H1 (cell line): ENCODE data around the gene VPS13A. TPM values are rescaled to one million over a fixed set of nuclear protein-coding genes. Genes with fewer than 3 reads are reported as not detected.

ENCODE experiments used
- BACH1 ChIP-seq: IDR thresholded peaks from 2 replicates; pipeline ENCODE4 v1.6.1; 2012; ENCODE audit warnings: low read length, improper control_type of control experiment
- GTF2F1 ChIP-seq: IDR thresholded peaks from 2 replicates; pipeline ENCODE4 v1.6.1; 2012; ENCODE audit warnings: low read depth, low read length, improper control_type of control experiment, borderline replicate concordance
- HDAC2 ChIP-seq, 2 experiments: fragments of 300-600 bp in 1 of 2; sonication (generic) in 1 of 2; IDR thresholded peaks; 2 replicates each; pipeline ENCODE4 v1.6.1; 2011 to 2012; ENCODE audit warnings: low read depth in 2 of 2, low read length in 2 of 2, mild to moderate bottlenecking in 2 of 2, moderate library complexity in 2 of 2, borderline replicate concordance in 1 of 2, inconsistent platforms in 1 of 2
- JUN ChIP-seq: IDR thresholded peaks from 2 replicates; pipeline ENCODE4 v1.6.1; 2011; ENCODE audit warnings: low read depth, mild to moderate bottlenecking, improper control_type of control experiment, low read length
- KDM4A ChIP-seq: IDR thresholded peaks from one replicate; pipeline ENCODE4 v1.7.1; 2012; ENCODE audit warnings: low read depth, mild to moderate bottlenecking, moderate library complexity, low read length, inconsistent platforms; ENCODE audit not compliant: severe bottlenecking
- RFX5 ChIP-seq: IDR thresholded peaks from 2 replicates; pipeline ENCODE4 v1.6.1; 2011; ENCODE audit warnings: low read depth, low read length, improper control_type of control experiment, borderline replicate concordance
- YY1 ChIP-seq: IDR thresholded peaks from 2 replicates; pipeline ENCODE4 v1.6.1; 2011; ENCODE audit warnings: low read depth, mild to moderate bottlenecking, low read length
- polyA plus RNA-seq, 7 experiments: library from polyadenylated mRNA; depleted of rRNA in 3 of 7; stranded (reverse) in 5 of 7; unstranded in 2 of 7; fragments of >200 nt in 5 of 7; fragments of 200-250 nt in 2 of 7; gene quantifications; 1 replicate in 5 of 7; 2 replicates in 1 of 7; 4 replicates in 1 of 7; pipeline versions ENCODE4 v1.2.1 to v1.2.3, GENCODE V29; 2011 to 2013; ENCODE audit warnings: missing spikeins in 2 of 7, mixed read lengths in 2 of 7
- total RNA-seq: library from RNA; stranded (reverse); fragmentation: NEBNext Ultra II Directional; extraction: Animal tissue kit (Norgen Biotek cat#: 25700); gene quantifications from 2 replicates; pipeline ENCODE4 v1.2.1, GENCODE V29; 2021
- TF ChIP-seq, protein P1 (sequence below): fragments of 300-600 bp; sonication (generic); IDR thresholded peaks from 2 replicates; pipeline ENCODE4 v1.7.1; 2012; ENCODE audit warnings: low read length, moderate library complexity, mild to moderate bottlenecking, inconsistent platforms; ENCODE audit not compliant: insufficient replicate concordance
- TF ChIP-seq, protein P2 (sequence below), 3 experiments: IDR thresholded peaks; 1 replicate in 2 of 3; 2 replicates in 1 of 3; pipeline versions ENCODE4 v1.5.1 to v1.6.1; 2011; ENCODE audit warnings: low read length in 3 of 3, mild to moderate bottlenecking in 3 of 3, inconsistent platforms in 2 of 3, low read depth in 1 of 3, moderate library complexity in 1 of 3; ENCODE audit not compliant: insufficient read depth in 1 of 3; ENCODE audit errors: control extremely low read depth in 1 of 3

VPS13A gene
- total and polyA plus RNA-seq, 2 of the 8 experiments (the other 6 are each of a cell fraction or from before 2014, with no cell fraction given) = 6.0 to 36.5 TPM

DNA sequence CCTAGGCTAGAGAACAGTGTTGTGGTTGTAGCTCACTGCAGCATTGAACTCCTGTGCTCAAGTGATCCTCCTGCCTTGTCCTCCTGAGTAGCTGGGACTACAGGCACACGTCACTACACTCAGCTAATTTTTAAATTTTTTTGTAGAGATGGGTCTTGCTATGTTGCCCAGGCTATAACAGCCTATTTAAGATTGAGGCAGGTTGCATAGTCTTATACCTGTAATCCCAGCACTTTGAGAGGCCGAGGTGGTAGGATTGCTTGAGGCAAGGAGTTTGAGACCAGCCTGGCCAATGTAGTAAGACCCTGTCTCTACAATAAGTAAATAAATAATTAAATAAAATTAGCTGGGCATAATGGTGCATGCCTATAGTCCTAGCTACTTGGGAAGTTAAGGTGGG lies 79.9 kb downstream of the VPS13A start (continued):
- TF ChIP-seq, protein P1, sequence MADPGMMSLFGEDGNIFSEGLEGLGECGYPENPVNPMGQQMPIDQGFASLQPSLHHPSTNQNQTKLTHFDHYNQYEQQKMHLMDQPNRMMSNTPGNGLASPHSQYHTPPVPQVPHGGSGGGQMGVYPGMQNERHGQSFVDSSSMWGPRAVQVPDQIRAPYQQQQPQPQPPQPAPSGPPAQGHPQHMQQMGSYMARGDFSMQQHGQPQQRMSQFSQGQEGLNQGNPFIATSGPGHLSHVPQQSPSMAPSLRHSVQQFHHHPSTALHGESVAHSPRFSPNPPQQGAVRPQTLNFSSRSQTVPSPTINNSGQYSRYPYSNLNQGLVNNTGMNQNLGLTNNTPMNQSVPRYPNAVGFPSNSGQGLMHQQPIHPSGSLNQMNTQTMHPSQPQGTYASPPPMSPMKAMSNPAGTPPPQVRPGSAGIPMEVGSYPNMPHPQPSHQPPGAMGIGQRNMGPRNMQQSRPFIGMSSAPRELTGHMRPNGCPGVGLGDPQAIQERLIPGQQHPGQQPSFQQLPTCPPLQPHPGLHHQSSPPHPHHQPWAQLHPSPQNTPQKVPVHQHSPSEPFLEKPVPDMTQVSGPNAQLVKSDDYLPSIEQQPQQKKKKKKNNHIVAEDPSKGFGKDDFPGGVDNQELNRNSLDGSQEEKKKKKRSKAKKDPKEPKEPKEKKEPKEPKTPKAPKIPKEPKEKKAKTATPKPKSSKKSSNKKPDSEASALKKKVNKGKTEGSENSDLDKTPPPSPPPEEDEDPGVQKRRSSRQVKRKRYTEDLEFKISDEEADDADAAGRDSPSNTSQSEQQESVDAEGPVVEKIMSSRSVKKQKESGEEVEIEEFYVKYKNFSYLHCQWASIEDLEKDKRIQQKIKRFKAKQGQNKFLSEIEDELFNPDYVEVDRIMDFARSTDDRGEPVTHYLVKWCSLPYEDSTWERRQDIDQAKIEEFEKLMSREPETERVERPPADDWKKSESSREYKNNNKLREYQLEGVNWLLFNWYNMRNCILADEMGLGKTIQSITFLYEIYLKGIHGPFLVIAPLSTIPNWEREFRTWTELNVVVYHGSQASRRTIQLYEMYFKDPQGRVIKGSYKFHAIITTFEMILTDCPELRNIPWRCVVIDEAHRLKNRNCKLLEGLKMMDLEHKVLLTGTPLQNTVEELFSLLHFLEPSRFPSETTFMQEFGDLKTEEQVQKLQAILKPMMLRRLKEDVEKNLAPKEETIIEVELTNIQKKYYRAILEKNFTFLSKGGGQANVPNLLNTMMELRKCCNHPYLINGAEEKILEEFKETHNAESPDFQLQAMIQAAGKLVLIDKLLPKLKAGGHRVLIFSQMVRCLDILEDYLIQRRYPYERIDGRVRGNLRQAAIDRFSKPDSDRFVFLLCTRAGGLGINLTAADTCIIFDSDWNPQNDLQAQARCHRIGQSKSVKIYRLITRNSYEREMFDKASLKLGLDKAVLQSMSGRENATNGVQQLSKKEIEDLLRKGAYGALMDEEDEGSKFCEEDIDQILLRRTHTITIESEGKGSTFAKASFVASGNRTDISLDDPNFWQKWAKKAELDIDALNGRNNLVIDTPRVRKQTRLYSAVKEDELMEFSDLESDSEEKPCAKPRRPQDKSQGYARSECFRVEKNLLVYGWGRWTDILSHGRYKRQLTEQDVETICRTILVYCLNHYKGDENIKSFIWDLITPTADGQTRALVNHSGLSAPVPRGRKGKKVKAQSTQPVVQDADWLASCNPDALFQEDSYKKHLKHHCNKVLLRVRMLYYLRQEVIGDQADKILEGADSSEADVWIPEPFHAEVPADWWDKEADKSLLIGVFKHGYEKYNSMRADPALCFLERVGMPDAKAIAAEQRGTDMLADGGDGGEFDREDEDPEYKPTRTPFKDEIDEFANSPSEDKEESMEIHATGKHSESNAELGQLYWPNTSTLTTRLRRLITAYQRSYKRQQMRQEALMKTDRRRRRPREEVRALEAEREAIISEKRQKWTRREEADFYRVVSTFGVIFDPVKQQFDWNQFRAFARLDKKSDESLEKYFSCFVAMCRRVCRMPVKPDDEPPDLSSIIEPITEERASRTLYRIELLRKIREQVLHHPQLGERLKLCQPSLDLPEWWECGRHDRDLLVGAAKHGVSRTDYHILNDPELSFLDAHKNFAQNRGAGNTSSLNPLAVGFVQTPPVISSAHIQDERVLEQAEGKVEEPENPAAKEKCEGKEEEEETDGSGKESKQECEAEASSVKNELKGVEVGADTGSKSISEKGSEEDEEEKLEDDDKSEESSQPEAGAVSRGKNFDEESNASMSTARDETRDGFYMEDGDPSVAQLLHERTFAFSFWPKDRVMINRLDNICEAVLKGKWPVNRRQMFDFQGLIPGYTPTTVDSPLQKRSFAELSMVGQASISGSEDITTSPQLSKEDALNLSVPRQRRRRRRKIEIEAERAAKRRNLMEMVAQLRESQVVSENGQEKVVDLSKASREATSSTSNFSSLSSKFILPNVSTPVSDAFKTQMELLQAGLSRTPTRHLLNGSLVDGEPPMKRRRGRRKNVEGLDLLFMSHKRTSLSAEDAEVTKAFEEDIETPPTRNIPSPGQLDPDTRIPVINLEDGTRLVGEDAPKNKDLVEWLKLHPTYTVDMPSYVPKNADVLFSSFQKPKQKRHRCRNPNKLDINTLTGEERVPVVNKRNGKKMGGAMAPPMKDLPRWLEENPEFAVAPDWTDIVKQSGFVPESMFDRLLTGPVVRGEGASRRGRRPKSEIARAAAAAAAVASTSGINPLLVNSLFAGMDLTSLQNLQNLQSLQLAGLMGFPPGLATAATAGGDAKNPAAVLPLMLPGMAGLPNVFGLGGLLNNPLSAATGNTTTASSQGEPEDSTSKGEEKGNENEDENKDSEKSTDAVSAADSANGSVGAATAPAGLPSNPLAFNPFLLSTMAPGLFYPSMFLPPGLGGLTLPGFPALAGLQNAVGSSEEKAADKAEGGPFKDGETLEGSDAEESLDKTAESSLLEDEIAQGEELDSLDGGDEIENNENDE = no peak
- TF ChIP-seq RFX5 (no peak), KDM4A (no peak), GTF2F1 (no peak), YY1 (no peak), JUN (no peak), HDAC2 (IDR thresholded peaks at IDR 0.05; ENCODE audit: borderline replicate concordance in 1 of 2, low read depth in 2 of 2, low read length in 2 of 2) (no peak), BACH1 (no peak)
- TF ChIP-seq, protein P2, sequence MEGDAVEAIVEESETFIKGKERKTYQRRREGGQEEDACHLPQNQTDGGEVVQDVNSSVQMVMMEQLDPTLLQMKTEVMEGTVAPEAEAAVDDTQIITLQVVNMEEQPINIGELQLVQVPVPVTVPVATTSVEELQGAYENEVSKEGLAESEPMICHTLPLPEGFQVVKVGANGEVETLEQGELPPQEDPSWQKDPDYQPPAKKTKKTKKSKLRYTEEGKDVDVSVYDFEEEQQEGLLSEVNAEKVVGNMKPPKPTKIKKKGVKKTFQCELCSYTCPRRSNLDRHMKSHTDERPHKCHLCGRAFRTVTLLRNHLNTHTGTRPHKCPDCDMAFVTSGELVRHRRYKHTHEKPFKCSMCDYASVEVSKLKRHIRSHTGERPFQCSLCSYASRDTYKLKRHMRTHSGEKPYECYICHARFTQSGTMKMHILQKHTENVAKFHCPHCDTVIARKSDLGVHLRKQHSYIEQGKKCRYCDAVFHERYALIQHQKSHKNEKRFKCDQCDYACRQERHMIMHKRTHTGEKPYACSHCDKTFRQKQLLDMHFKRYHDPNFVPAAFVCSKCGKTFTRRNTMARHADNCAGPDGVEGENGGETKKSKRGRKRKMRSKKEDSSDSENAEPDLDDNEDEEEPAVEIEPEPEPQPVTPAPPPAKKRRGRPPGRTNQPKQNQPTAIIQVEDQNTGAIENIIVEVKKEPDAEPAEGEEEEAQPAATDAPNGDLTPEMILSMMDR (IDR thresholded peaks at IDR 0.05; ENCODE audit: control extremely low read depth in 1 of 3, insufficient read depth in 1 of 3, low read depth in 1 of 3, low read length in 3 of 3) = no peak
